PFSK-1 (cell line): Measurements from ENCODE around the gene TIMD4.

Source experiments
- FOXP2 ChIP-seq: optimal IDR thresholded peaks from 2 replicates; pipeline ENCODE3; 2011; ENCODE audit warnings: borderline replicate concordance, control low read depth, inconsistent platforms; ENCODE audit not compliant: insufficient read depth; ENCODE audit errors: extremely low read length, extremely low read depth
- TAF1 ChIP-seq: IDR thresholded peaks from 2 replicates; pipeline ENCODE4 v1.6.1; 2012; ENCODE audit warnings: low read length, control low read depth, borderline replicate concordance; ENCODE audit not compliant: insufficient read depth

DNA sequence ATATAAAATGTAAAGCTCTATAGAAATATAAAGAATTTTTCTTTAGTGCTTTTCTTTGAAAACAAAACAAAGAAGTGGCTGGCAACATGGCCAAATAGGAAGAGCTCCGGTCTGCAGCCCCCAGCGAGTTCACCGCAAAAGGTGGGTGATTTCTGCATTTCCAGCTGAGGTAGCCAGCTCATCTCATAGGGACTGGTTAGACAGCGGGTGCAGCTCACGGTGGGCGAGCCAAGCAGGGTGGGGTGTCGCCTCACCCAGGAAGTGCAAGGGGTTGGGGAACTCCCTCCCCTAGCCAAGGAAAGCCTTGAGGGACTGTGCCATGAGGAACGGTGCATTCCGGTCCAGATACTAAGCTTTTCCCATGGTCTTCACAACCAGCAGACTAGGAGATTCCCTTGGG lies 21.0 kb upstream of the TIMD4 start:
- TF ChIP-seq TAF1 (no peak), FOXP2 (no peak)
